ENCODE results near the gene GIMAP5. TPM values are rescaled to one million over a fixed set of nuclear protein-coding genes. Genes with fewer than 3 reads are reported as not detected.

GIMAP5 gene
- total and polyA plus RNA-seq, 2 donors (not counting 3 experiments of a cell fraction or from before 2014, with no cell fraction given) = 0.44 to 18.9 TPM

DNA sequence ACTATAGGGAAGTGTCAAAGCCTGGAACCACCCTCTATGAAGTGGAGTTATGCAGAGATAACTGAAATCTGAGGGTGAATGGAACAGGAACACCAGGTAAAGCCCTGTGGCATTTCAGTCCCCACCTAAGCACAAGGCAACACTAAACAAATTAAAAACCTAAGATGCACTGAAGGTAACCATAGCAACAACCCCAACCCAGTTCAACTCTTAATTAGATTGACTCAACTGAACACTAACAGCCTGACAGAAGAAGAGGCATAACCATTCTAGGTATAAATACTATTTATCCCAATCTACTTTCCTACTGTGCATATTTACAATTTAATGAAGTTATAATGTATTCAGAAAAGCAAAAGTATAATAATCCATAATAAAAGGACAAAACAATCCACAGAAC, 9.2 kb upstream of the GIMAP5 start:
- no peaks in the 10 kb centered on the region for H4K20me1 ChIP-seq (replicated peaks; ENCODE audit: control insufficient read depth, extremely low read depth, insufficient read depth, low read length)
- intact Hi-C loops (cut with micrococcal nuclease) (no loop called here), dilution Hi-C loops (cut with MboI; ENCODE audit: extremely low pct_ligation_motif_present, low sequenced_read_pairs) (no loop called here)
- H3K36me3 ChIP-seq (ENCODE audit: control insufficient read depth in 2 of 2, extremely low read depth in 1 of 2, insufficient read depth in 2 of 2, low read length in 2 of 2) = peaks cover 0 to 2% of the 10 kb centered on the region in 2 experiments
- H3K27ac ChIP-seq (ENCODE audit: insufficient read depth, low read depth, low read length) = no peak overlapping the region
- no peak overlapping the region for H3K4me3 ChIP-seq (replicated peaks in 1 of 3; ENCODE audit: insufficient read depth in 1 of 3, low read depth in 1 of 3, low read length in 3 of 3)
- H3K9me3 ChIP-seq (replicated peaks; ENCODE audit: control insufficient read depth, insufficient read depth, low read length) = no peaks in the 10 kb centered on the region
- no peak overlapping the region for H2AFZ ChIP-seq (ENCODE audit: low read depth, low read length)
- ChIA-PET CTCF (interaction anchor here (2.1 kb wide), 1 partner anchor 27 kb away, joined by 8 read pairs; no protein-coding TSS in a partner anchor), POLR2A (no interaction called here)
- no peaks in the 10 kb centered on the region for H3K79me2 ChIP-seq (ENCODE audit: control insufficient read depth, insufficient read depth, low read length)
- DNase-seq (ENCODE audit: low read depth, low spot score) = no peak
- H3K9ac ChIP-seq (replicated peaks; ENCODE audit: extremely low read depth, insufficient read depth, low read length) = no peak overlapping the region
- no peaks in the 10 kb centered on the region for H3K27me3 ChIP-seq (ENCODE audit: control insufficient read depth in 2 of 2, insufficient read depth in 2 of 2, low read length in 2 of 2)
- no peaks in the 10 kb centered on the region for H3K9me1 ChIP-seq (replicated peaks; ENCODE audit: control insufficient read depth, extremely low read depth, insufficient read depth, low read length)
- TF ChIP-seq MYC (IDR thresholded peaks at IDR 0.05; ENCODE audit: low read depth, low read length) (no peak), EZH2 (IDR thresholded peaks at IDR 0.05; ENCODE audit: borderline replicate concordance, low read depth, low read length, severe bottlenecking) (no peak), JUN (IDR thresholded peaks at IDR 0.05; ENCODE audit: borderline replicate concordance, insufficient read depth, insufficient read length, low read depth) (no peak), GATA2 (IDR thresholded peaks at IDR 0.05; ENCODE audit: insufficient read depth, insufficient read length, low read depth, low read length) (no peak), FOS (IDR thresholded peaks at IDR 0.05; ENCODE audit: borderline replicate concordance, insufficient read depth, low read length) (no peak), POLR2AphosphoS5 (IDR thresholded peaks at IDR 0.05; ENCODE audit: insufficient read depth, low read depth, low read length) (no peak), POLR2A (IDR thresholded peaks at IDR 0.05; ENCODE audit: low read depth, low read length) (no peak)
- TF ChIP-seq, protein P1, sequence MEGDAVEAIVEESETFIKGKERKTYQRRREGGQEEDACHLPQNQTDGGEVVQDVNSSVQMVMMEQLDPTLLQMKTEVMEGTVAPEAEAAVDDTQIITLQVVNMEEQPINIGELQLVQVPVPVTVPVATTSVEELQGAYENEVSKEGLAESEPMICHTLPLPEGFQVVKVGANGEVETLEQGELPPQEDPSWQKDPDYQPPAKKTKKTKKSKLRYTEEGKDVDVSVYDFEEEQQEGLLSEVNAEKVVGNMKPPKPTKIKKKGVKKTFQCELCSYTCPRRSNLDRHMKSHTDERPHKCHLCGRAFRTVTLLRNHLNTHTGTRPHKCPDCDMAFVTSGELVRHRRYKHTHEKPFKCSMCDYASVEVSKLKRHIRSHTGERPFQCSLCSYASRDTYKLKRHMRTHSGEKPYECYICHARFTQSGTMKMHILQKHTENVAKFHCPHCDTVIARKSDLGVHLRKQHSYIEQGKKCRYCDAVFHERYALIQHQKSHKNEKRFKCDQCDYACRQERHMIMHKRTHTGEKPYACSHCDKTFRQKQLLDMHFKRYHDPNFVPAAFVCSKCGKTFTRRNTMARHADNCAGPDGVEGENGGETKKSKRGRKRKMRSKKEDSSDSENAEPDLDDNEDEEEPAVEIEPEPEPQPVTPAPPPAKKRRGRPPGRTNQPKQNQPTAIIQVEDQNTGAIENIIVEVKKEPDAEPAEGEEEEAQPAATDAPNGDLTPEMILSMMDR (IDR thresholded peaks at IDR 0.05; ENCODE audit: extremely low read depth in 1 of 2, insufficient read depth in 1 of 2, low read depth in 1 of 2, low read length in 2 of 2) = no peak
- TF ChIP-seq, protein P2, sequence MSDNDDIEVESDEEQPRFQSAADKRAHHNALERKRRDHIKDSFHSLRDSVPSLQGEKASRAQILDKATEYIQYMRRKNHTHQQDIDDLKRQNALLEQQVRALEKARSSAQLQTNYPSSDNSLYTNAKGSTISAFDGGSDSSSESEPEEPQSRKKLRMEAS (IDR thresholded peaks at IDR 0.05; ENCODE audit: insufficient read depth, insufficient read length) = no peak
- FAIRE-seq = no peak
- H3K4me2 ChIP-seq (ENCODE audit: insufficient read depth, low read length) = no peak overlapping the region
- no peaks in the 10 kb centered on the region for H3K4me1 ChIP-seq (ENCODE audit: control insufficient read depth, extremely low read depth, insufficient read depth, low read length)
- BruUV-seq (replicated peaks) = no TSS peak

All from endothelial cell of umbilical vein (primary cell).